ENCODE measurements around the gene MOSPD3. TPM values are rescaled to one million over a fixed set of nuclear protein-coding genes. Genes with fewer than 3 reads are reported as not detected.

The MOSPD3 gene
- total and polyA plus RNA-seq, 2 of the 13 experiments (the other 11 are each of a cell fraction or from before 2014, with no cell fraction given): 7.6 to 8.8 TPM

- TF ChIP-seq AGO2 (optimal IDR thresholded peaks at IDR 0.05; ENCODE audit: low read depth, low read length): peak; percentile 93
- TF ChIP-seq ZNF503 (CRISPR knock-in tag; IDR thresholded peaks at IDR 0.05): no peak
- TF ChIP-seq SNRNP70 (IDR thresholded peaks at IDR 0.05; ENCODE audit: low read depth, low read length): no peak
- no peak for TF ChIP-seq MLX (CRISPR knock-in tag; IDR thresholded peaks at IDR 0.05)
- TF ChIP-seq MYC (CRISPR knock-in tag; IDR thresholded peaks at IDR 0.05; ENCODE audit: borderline replicate concordance): no peak; the same call in 1 of the 2 replicates
- TF ChIP-seq DPF2 (CRISPR knock-in tag; IDR thresholded peaks at IDR 0.05; ENCODE audit: borderline replicate concordance, low read depth): no peak
- no peak for TF ChIP-seq ZNF513 (CRISPR knock-in tag; conservative IDR thresholded peaks at IDR 0.05)
- 0 out of 2 replicates have a peak, but pooled peaks have one; percentile 40 for TF ChIP-seq MIER3 (CRISPR knock-in tag; IDR thresholded peaks at IDR 0.05; ENCODE audit: borderline replicate concordance)
- peak; percentile 19; the same call in 1 of the 2 replicates for TF ChIP-seq GABPB1 (CRISPR knock-in tag; IDR thresholded peaks at IDR 0.05)
- TF ChIP-seq ZNF414 (CRISPR knock-in tag; IDR thresholded peaks at IDR 0.05): no peak
- no peak for TF ChIP-seq ZC3H4 (CRISPR knock-in tag; IDR thresholded peaks at IDR 0.05; ENCODE audit: borderline replicate concordance)
- peak; percentile 83 for TF ChIP-seq ZNF687 (CRISPR knock-in tag; IDR thresholded peaks at IDR 0.05)
- TF ChIP-seq ZNF431 (CRISPR knock-in tag; IDR thresholded peaks at IDR 0.05; ENCODE audit: borderline replicate concordance, low read depth): no peak
- peak; percentile 4; the same call in 1 of the 2 replicates for TF ChIP-seq POLR2G (IDR thresholded peaks at IDR 0.05; ENCODE audit: low read depth, low read length)
- no peak for TF ChIP-seq HIVEP1 (CRISPR knock-in tag; IDR thresholded peaks at IDR 0.05)
- no peak for TF ChIP-seq ETV6 (CRISPR knock-in tag; conservative IDR thresholded peaks at IDR 0.05)
- TF ChIP-seq ZNF775 (CRISPR knock-in tag; IDR thresholded peaks at IDR 0.05; ENCODE audit: borderline replicate concordance): no peak
- no peak for TF ChIP-seq PBX3 (CRISPR knock-in tag; IDR thresholded peaks at IDR 0.05; ENCODE audit: borderline replicate concordance)
Observed at GRCh38 chr7:100566018-100566531, 46.3 kb upstream of the MOSPD3 start (continued).
